GM12892 (cell line): Measurements from ENCODE around the gene TPMT.

Source experiments
- DNase-seq: peaks from one replicate; pipeline ENCODE4 v3.0.0; 2011; ENCODE audit not compliant: insufficient read length
- FAIRE-seq: peaks from 2 replicates; lab custom pipeline; 2011; peaks lifted over from hg19 to GRCh38; lab: Jason Lieb, UNC
- POLR2A ChIP-seq: IDR thresholded peaks from 2 replicates; pipeline ENCODE4 v1.6.1; 2011; ENCODE audit warnings: low read depth, low read length, control low read depth
- POLR2AphosphoS5 ChIP-seq: IDR thresholded peaks from 2 replicates; pipeline ENCODE4 v1.6.1; 2011; ENCODE audit warnings: low read depth, low read length, control low read depth
- TAF1 ChIP-seq: IDR thresholded peaks from 2 replicates; pipeline ENCODE4 v1.6.1; 2011; ENCODE audit warnings: low read depth, mild to moderate bottlenecking, control low read depth, low read length, borderline replicate concordance

The TPMT gene

GRCh38 chr6:18100296-18100695, 54.6 kb downstream of the TPMT start:
- TF ChIP-seq POLR2A (no peak), TAF1 (no peak), POLR2AphosphoS5 (no peak)
- DNase-seq (no peak), FAIRE-seq (no peak)

- TF ChIP-seq POLR2A (no peak), TAF1 (no peak), POLR2AphosphoS5 (no peak)
- DNase-seq (no peak), FAIRE-seq (no peak)
Observed at GRCh38 chr6:18099511-18099910, 55.4 kb downstream of the TPMT start.

- DNase-seq (no peak), FAIRE-seq (no peak)
- TF ChIP-seq POLR2AphosphoS5 (no peak), TAF1 (no peak), POLR2A (no peak)
Observed at GRCh38 chr6:18096423-18096822, 58.5 kb downstream of the TPMT start.

GRCh38 chr6:18091382-18091781, 63.5 kb downstream of the TPMT start:
- no peak for FAIRE-seq
- no peak for TF ChIP-seq POLR2A
- TF ChIP-seq TAF1 = no peak
- TF ChIP-seq POLR2AphosphoS5 = no peak
- no peak for DNase-seq

- DNase-seq (no peak), FAIRE-seq (no peak)
- no peak for TF ChIP-seq POLR2A
- TF ChIP-seq POLR2AphosphoS5 = no peak
- TF ChIP-seq TAF1 = no peak
Observed at GRCh38 chr6:18090349-18090786, 64.5 kb downstream of the TPMT start.

GRCh38 chr6:18088419-18089296, 66.2 kb downstream of the TPMT start:
- no peak for FAIRE-seq
- TF ChIP-seq POLR2A = no peak
- TF ChIP-seq TAF1 = no peak
- no peak for TF ChIP-seq POLR2AphosphoS5
- no peak for DNase-seq

- TF ChIP-seq POLR2A (no peak), POLR2AphosphoS5 (no peak), TAF1 (no peak)
- FAIRE-seq (no peak), DNase-seq (no peak)
Observed at GRCh38 chr6:18087396-18088165, 67.3 kb downstream of the TPMT start.

GRCh38 chr6:18081025-18081668, 73.7 kb downstream of the TPMT start:
- TF ChIP-seq POLR2AphosphoS5 (no peak), TAF1 (no peak), POLR2A (no peak)
- DNase-seq (no peak), FAIRE-seq (no peak)

GRCh38 chr6:18080544-18080943, 74.3 kb downstream of the TPMT start:
- no peak for FAIRE-seq
- TF ChIP-seq POLR2AphosphoS5 (no peak), POLR2A (no peak), TAF1 (no peak)
- no peak for DNase-seq

- no peak for DNase-seq
- FAIRE-seq = no peak
- no peak for TF ChIP-seq POLR2A
- TF ChIP-seq TAF1 = no peak
- no peak for TF ChIP-seq POLR2AphosphoS5
Observed at GRCh38 chr6:18078866-18079265, 76.0 kb downstream of the TPMT start.
